Esophagus muscularis mucosa (tissue), 3 donors: Measurements from ENCODE around the gene PKDREJ.

Experiments
- CTCF ChIP-seq, 3 experiments: fragments of 200-600 bp in 2 of 3; fragments of 450-650 bp in 1 of 3; sonication (generic) in 2 of 3; IDR thresholded peaks; one replicate each; pipeline ENCODE4 v1.5.1; 2017 to 2019; ENCODE audit warnings: antibody characterized with exemption in 3 of 3, mild to moderate bottlenecking in 2 of 3, moderate library complexity in 1 of 3
- POLR2AphosphoS5 ChIP-seq, 2 donors: sonication (generic); formaldehyde crosslinking; IDR thresholded peaks; one replicate each; pipeline ENCODE4 v1.6.1; 2017; ENCODE audit warnings: antibody characterized with exemption in 2 of 2

GRCh38 chr22:46300491-46300890, 37.3 kb upstream of the PKDREJ start:
- TF ChIP-seq POLR2AphosphoS5 (IDR thresholded peaks at IDR 0.05) (no peak), CTCF (IDR thresholded peaks at IDR 0.05) (no peak)
